Breast epithelium (tissue), 3 donors: ENCODE data around the gene KIDINS220.

Source experiments
- POLR2A ChIP-seq: fragments of 450-650 bp; IDR thresholded peaks from one replicate; pipeline ENCODE4 v1.6.1; 2016; ENCODE audit warnings: antibody characterized with exemption, mild to moderate bottlenecking, moderate library complexity
- TF ChIP-seq, protein P1 (sequence below), 3 donors: fragments of 450-650 bp; IDR thresholded peaks; one replicate each; pipeline ENCODE4 v1.5.1; 2016 to 2017; ENCODE audit warnings: antibody characterized with exemption in 3 of 3, mild to moderate bottlenecking in 3 of 3, moderate library complexity in 3 of 3

- TF ChIP-seq, protein P1, sequence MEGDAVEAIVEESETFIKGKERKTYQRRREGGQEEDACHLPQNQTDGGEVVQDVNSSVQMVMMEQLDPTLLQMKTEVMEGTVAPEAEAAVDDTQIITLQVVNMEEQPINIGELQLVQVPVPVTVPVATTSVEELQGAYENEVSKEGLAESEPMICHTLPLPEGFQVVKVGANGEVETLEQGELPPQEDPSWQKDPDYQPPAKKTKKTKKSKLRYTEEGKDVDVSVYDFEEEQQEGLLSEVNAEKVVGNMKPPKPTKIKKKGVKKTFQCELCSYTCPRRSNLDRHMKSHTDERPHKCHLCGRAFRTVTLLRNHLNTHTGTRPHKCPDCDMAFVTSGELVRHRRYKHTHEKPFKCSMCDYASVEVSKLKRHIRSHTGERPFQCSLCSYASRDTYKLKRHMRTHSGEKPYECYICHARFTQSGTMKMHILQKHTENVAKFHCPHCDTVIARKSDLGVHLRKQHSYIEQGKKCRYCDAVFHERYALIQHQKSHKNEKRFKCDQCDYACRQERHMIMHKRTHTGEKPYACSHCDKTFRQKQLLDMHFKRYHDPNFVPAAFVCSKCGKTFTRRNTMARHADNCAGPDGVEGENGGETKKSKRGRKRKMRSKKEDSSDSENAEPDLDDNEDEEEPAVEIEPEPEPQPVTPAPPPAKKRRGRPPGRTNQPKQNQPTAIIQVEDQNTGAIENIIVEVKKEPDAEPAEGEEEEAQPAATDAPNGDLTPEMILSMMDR (IDR thresholded peaks at IDR 0.05): peak in 1 of 3 donors; percentile 36
- no peak for TF ChIP-seq POLR2A
Observed at GRCh38 chr2:8803658-8804379, 33.6 kb downstream of the KIDINS220 start.
